DOHH2 (cell line): ENCODE measurements around the gene HDAC6.

Experiments used
- H3F3A ChIP-seq: fragments of 200-600 bp; sonication (generic), shearing (Covaris generic); 2 replicates; pipeline ENCODE4 v1.6.0; 2016; ENCODE audit warnings: antibody characterized with exemption, mild to moderate bottlenecking; ENCODE audit not compliant: control insufficient read depth, insufficient read depth
- H3K27ac ChIP-seq: fragments of 200-600 bp; sonication (generic); 2 replicates; pipeline ENCODE4 v1.5.1; 2014; ENCODE audit warnings: low read depth, mild to moderate bottlenecking, low read length, moderate library complexity
- H3K27me3 ChIP-seq: fragments of 200-600 bp; sonication (generic); 2 replicates; pipeline ENCODE4 v1.6.1; 2014; ENCODE audit warnings: mild to moderate bottlenecking, low read length, mixed read lengths; ENCODE audit not compliant: control insufficient read depth
- H3K36me3 ChIP-seq: fragments of 200-600 bp; sonication (generic); 2 replicates; pipeline ENCODE4 v1.6.1; 2014; ENCODE audit warnings: mild to moderate bottlenecking, low read length, moderate library complexity, mixed read lengths; ENCODE audit not compliant: control insufficient read depth
- H3K4me1 ChIP-seq: fragments of 200-600 bp; sonication (generic); 2 replicates; pipeline ENCODE4 v1.6.1; 2014; ENCODE audit warnings: mild to moderate bottlenecking, low read length, mixed read lengths; ENCODE audit not compliant: control insufficient read depth
- H3K4me2 ChIP-seq: fragments of 200-600 bp; sonication (generic); 2 replicates; pipeline ENCODE4 v1.6.0; 2014; ENCODE audit warnings: mild to moderate bottlenecking, low read length, moderate library complexity
- H3K4me3 ChIP-seq: fragments of 200-600 bp; sonication (generic); 2 replicates; pipeline ENCODE4 v1.5.1; 2014; ENCODE audit warnings: mild to moderate bottlenecking, low read length, mixed read lengths
- H3K79me2 ChIP-seq: fragments of 200-600 bp; sonication (generic); 2 replicates; pipeline ENCODE4 v1.6.1; 2014; ENCODE audit warnings: mild to moderate bottlenecking, low read length, mixed read lengths; ENCODE audit not compliant: control insufficient read depth
- H3K9me2 ChIP-seq: fragments of 200-600 bp; sonication (generic); replicated peaks from 2 replicates; pipeline ENCODE4 v1.6.1; 2014; ENCODE audit warnings: mild to moderate bottlenecking, low read length, mixed read lengths; ENCODE audit not compliant: control insufficient read depth
- H3K9me3 ChIP-seq: fragments of 200-600 bp; sonication (generic); 2 replicates; pipeline ENCODE4 v1.6.1; 2014; ENCODE audit warnings: antibody characterized with exemption, low read length, mixed read lengths; ENCODE audit not compliant: control insufficient read depth, insufficient read depth
- H4K20me1 ChIP-seq: fragments of 200-600 bp; sonication (generic); 2 replicates; pipeline ENCODE4 v1.6.0; 2014; ENCODE audit warnings: low read depth, mild to moderate bottlenecking, antibody characterized with exemption, low read length, moderate library complexity; ENCODE audit not compliant: control insufficient read depth, insufficient read depth
- EZH2phosphoT487 ChIP-seq: fragments of 200-600 bp; sonication (generic); IDR thresholded peaks from 2 replicates; pipeline ENCODE4 v1.6.1; 2017; ENCODE audit warnings: borderline replicate concordance, mild to moderate bottlenecking, antibody characterized with exemption, low read length, moderate library complexity, mixed read lengths
- TF ChIP-seq, protein P1 (sequence below): fragments of 200-600 bp; sonication (generic); IDR thresholded peaks from one replicate; pipeline ENCODE4 v1.5.1; 2014; ENCODE audit warnings: antibody characterized with exemption, mild to moderate bottlenecking, low read depth, low read length; ENCODE audit not compliant: poor library complexity, severe bottlenecking

HDAC6 gene

DNA sequence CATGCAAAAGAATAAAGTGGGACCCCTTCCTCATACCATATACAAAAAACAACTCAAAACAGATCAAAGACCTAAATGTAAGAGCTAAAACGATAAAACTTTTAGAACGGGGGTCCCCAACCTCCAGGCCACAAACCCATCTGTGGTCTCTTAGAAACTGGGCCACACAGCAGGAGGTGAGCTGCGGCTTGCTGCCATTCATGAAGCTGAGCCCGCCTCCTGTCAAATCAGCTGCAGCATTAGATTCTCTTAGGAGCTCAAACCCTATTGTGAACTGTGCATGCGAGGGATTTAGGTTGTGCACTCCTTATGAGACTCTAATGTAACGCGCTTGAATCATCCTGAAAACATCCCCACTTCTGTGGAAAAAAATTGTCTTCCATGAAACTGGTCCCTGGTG is 22.5 kb upstream of the HDAC6 start:
- H3K27me3 ChIP-seq = no peaks in the 10 kb centered on the region
- no peak overlapping the region for H3K4me2 ChIP-seq
- no peaks in the 10 kb centered on the region for H3K79me2 ChIP-seq
- no peak overlapping the region for H3K27ac ChIP-seq
- H3K4me1 ChIP-seq = no peaks in the 10 kb centered on the region
- H3F3A ChIP-seq = no peaks in the 10 kb centered on the region
- H3K36me3 ChIP-seq = no peaks in the 10 kb centered on the region
- H3K9me3 ChIP-seq = no peaks in the 10 kb centered on the region
- no peak for TF ChIP-seq EZH2phosphoT487
- TF ChIP-seq, protein P1, sequence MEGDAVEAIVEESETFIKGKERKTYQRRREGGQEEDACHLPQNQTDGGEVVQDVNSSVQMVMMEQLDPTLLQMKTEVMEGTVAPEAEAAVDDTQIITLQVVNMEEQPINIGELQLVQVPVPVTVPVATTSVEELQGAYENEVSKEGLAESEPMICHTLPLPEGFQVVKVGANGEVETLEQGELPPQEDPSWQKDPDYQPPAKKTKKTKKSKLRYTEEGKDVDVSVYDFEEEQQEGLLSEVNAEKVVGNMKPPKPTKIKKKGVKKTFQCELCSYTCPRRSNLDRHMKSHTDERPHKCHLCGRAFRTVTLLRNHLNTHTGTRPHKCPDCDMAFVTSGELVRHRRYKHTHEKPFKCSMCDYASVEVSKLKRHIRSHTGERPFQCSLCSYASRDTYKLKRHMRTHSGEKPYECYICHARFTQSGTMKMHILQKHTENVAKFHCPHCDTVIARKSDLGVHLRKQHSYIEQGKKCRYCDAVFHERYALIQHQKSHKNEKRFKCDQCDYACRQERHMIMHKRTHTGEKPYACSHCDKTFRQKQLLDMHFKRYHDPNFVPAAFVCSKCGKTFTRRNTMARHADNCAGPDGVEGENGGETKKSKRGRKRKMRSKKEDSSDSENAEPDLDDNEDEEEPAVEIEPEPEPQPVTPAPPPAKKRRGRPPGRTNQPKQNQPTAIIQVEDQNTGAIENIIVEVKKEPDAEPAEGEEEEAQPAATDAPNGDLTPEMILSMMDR = no peak
- no peak overlapping the region for H3K4me3 ChIP-seq
- no peaks in the 10 kb centered on the region for H4K20me1 ChIP-seq
- no peaks in the 10 kb centered on the region for H3K9me2 ChIP-seq

DNA sequence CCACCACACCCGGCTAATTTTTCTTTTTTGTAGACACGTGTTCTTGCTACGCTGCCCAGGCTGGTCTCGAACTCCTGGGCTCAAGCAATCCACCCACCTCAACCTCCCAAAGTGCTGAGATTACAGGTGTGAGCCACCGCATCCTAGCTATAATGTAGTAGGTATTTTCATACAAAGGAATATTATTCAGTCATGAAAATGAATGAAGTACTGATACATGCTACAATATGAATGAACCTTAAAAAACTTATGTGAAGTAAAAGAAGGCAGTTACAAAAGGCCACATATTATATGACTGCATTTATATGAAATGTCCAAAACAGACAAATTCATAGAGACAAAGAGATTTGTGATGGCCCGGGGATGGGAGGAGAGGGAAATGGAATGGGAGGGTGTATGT is 20.2 kb upstream of the HDAC6 start:
- Histone ChIP-seq H3K9me2 (no peaks in the 10 kb centered on the region), H4K20me1 (no peaks in the 10 kb centered on the region), H3K9me3 (no peaks in the 10 kb centered on the region), H3K36me3 (no peaks in the 10 kb centered on the region), H3K27me3 (no peaks in the 10 kb centered on the region), H3F3A (no peaks in the 10 kb centered on the region), H3K27ac (no peak overlapping the region), H3K4me1 (no peaks in the 10 kb centered on the region), H3K79me2 (no peaks in the 10 kb centered on the region), H3K4me3 (no peak overlapping the region), H3K4me2 (no peak overlapping the region)
- TF ChIP-seq EZH2phosphoT487 = no peak
- TF ChIP-seq, protein P1 = no peak

DNA sequence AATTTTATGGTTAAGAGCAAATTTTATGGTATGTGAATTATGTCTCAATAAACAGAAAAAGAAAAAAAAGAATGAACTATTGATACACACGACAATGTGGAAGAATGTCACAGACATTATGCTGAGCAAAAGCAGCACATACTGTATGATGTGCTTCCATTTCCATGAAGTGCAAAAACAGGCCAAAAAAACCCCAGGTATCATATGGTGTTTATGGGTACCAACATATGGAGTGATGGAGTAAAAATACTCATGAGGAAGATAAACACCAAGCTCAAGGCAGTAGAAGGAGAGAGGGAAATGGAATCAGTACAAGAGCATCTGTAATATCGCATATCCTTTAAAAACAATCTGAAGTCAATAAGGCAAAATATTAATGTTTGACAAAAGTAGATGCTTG is 19.7 kb upstream of the HDAC6 start:
- H4K20me1 ChIP-seq = no peaks in the 10 kb centered on the region
- no peaks in the 10 kb centered on the region for H3K9me2 ChIP-seq
- TF ChIP-seq, protein P1 = no peak
- TF ChIP-seq EZH2phosphoT487 = no peak
- no peaks in the 10 kb centered on the region for H3K4me1 ChIP-seq
- H3F3A ChIP-seq = no peaks in the 10 kb centered on the region
- H3K27me3 ChIP-seq = no peaks in the 10 kb centered on the region
- no peaks in the 10 kb centered on the region for H3K9me3 ChIP-seq
- H3K4me2 ChIP-seq = no peak overlapping the region
- no peak overlapping the region for H3K27ac ChIP-seq
- H3K4me3 ChIP-seq = no peak overlapping the region
- no peaks in the 10 kb centered on the region for H3K36me3 ChIP-seq
- H3K79me2 ChIP-seq = no peaks in the 10 kb centered on the region

DNA sequence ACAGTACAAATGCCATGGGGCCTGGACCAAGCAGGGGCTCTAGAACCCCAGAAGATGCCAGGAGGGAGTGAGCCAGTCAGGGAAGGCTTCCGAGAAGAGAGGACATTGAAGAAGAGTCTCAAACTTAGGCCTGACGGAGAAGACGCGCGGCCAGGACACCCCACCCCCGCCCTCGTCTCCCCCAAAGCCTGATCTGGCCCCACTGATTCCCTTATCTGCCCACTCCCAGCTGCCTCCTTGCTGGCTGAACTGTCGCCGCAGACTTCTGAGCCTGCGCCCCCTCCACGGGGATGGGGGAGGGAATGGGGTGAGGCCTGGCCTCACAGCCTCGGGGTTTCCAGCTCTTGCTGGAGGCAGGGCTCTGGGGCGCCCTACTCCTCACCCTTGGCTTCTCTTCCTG is 19.1 kb upstream of the HDAC6 start:
- Histone ChIP-seq H4K20me1 (no peaks in the 10 kb centered on the region), H3K9me2 (no peaks in the 10 kb centered on the region), H3F3A (no peaks in the 10 kb centered on the region), H3K4me1 (no peaks in the 10 kb centered on the region), H3K4me2 (no peak overlapping the region), H3K27me3 (no peaks in the 10 kb centered on the region), H3K27ac (no peak overlapping the region), H3K9me3 (no peaks in the 10 kb centered on the region), H3K36me3 (no peaks in the 10 kb centered on the region), H3K4me3 (no peak overlapping the region), H3K79me2 (no peaks in the 10 kb centered on the region)
- no peak for TF ChIP-seq EZH2phosphoT487
- TF ChIP-seq, protein P1 = no peak
